ENCODE measurements around the gene FBXL2.
"Not testable (repeated sequence)": the region's sequence is repeated elsewhere in the genome, so short reads cannot be mapped to it uniquely, and the experiment has no call there.

FBXL2 gene

DNA sequence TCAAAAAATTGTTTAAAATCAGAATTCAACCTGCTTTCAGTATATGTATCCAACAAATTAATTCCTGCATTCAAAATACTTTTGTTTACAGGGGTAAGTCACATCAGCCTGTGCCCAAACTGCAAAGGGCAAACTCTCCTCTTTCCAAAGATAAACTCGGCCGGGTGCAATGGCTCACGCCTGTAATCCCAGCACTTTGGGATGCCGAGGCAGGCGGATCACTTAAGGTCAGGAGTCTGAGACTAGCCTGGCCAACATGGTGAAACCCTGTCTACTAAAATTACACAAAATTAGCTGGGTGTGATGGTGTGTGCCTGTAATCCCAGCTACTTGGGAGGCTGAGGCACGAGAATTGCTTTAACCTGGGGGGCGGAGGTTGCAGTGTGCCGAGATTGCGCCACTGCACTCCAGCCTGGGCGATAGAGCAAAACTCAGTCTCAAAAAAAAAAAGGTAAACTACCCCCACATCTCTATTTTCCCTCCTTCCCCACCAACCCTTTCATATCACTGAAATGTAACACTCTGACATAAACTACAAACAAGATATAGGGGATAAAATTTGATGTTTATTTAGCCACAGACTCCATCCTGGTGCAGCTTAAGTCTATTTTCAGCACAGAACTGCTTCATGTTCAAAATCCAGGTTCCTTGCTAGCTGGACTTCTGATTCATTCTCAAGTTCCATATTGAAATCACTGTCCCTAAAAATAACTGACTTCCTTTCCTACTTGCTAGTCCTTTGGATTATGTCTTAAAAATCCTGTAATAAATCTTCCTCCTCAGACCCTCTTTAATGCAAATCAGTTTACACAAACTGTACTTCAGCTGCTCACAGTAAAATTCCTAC lies 147.6 kb downstream of the FBXL2 start:
- no peak for DNase-seq
- intact Hi-C loops (cut with DNase I): no loop called here

DNA sequence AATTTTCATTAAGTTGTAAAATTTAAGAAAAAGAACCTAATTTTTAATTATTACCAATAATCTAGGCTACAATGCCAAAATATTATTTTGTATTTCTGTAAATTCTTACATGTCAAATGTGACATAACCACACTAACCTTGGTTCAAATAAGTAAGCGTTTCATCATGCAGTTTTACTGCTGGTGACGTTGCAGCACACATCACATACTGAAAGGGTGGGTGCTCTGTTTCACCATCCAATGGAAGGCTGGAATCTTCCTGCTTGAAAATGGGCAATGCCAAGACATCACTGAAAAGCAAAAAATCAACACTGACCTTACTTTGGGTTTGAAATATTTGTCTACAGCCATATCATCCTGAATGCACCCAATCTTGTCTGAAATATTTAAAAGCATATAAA lies 148.2 kb downstream of the FBXL2 start:
- no peak for DNase-seq
- intact Hi-C loops (cut with DNase I): no loop called here

DNA sequence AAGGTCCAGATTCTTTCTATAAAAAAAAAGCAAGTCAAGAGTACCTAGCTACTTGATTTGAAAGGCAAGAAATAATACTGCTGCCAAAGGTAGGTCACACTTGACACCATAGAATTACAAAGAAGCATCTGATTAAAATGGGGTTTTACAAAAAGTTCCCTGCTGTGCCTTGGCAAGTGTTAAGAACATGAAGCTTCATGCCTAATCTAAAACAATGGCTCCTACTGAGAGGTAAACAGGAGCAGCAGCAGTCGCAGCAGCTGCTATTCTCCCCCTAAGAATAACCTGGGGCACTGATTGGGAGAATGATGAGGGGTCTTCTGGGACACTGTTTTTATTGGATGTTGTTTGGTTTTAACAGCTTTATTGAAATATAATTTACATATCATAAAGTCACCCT lies 148.8 kb downstream of the FBXL2 start:
- intact Hi-C loops (cut with DNase I): no loop called here
- DNase-seq: no peak

DNA sequence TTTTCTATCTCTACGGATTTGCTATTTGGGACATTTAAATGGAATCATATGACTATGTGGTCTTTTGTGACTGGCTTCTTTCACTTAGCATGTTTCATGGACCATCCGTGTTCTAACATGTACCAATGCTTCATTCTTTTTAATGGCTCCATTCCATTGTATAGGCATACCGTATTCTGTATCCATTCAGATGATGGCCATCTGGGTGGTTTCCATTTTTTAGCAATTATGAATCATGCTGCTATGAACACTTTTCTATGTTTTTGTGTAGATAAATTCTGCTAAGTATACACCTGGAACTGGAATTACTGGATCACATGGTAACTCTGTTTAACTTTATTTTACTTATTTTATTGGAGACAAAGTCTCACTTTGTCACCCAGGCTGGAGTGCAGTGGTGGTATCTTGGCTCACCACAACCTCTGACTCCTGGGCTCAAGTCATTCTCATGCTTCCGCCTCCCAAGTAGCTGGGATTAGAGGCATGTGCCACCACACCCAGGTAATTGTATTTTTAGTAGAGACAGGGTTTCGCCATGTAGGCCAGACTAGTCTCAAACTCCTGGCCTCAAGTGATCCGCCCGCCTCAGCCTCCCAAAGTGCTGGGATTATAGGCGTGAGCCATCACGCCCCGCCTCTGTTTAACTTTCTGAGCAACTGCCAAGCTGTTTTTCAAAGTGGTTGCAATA lies 149.5 kb downstream of the FBXL2 start:
- DNase-seq: no peak
- intact Hi-C loops (cut with DNase I): no loop called here

DNA sequence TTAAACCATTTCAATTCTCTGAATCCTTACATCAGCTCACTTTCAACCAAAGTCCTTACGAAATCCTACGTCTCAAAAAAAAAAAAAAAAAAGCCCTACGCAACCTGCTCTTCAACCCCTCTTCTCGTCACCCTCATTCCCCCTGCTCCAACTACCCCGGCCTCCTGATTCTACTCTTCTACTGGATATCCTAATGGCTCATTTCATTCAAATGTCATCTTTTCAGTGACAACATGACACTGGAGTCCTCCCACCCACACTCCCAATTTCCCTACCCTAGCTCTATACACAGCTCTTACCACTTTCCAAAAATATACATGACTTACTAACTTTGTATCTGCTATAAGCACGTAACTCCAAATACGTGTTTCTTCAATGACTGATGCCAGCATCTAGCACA lies 151.5 kb downstream of the FBXL2 start:
- intact Hi-C loops (cut with DNase I): no loop called here
- DNase-seq: no peak

DNA sequence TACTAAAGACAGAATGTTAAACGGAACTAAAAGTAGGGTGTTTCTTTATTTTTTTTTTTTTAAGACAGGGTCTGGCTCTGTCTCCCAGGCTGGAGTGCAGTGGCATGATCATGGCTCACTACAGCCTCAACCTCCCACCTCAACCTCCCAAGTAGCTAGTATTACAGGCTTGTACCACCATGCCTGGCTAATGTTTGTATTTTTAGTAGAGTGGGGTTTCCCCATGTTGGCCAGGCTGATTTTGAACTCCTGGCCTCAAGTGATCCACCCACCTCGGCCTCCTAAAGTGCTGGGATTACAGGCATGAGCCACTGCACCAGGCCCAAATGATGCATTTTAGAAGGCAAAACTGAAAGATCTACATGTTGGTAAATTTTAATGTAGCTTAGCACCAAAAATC lies 152.1 kb downstream of the FBXL2 start:
- intact Hi-C loops (cut with DNase I); DNase-seq: not testable (repeated sequence)

DNA sequence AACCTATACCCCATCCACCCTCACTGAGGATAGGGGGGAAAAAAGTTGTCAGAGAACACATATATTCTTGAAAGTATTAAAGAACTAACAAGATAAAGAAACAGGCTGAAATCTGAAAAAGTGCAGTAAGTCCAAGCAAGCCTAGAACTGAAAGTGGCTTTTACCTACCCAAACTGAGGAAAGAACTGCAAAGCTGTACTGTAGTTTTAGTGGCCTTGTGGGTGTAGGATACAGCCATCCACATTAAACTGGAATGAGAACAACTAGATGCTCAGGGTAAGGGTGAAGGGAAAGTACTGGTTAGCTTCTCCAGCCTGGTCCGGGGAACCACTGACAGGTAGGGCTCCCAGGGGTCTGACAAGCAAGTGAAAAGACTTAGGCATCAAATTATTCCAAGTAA lies 152.8 kb downstream of the FBXL2 start:
- DNase-seq: no peak
- intact Hi-C loops (cut with DNase I): no loop called here

DNA sequence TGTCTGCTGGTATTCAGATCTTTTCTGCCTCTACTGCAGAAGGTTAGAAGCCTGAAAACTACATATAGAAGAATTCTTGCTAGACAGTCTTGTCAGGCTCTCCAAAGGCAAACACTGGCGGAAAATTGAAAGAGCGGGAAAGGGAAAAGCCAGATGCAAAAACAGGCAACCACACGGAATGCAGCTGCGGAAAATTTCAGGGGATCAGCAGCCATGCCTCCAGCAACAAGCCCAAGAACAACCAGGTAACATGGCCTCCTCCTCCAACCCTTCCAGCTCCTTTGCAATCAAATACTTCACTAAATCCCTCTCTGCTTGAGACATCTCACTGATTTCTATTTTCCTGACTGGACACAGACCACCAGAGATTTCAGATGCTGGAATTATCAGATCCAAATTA lies 153.3 kb downstream of the FBXL2 start:
- intact Hi-C loops (cut with DNase I): no loop called here
- DNase-seq: no peak

DNA sequence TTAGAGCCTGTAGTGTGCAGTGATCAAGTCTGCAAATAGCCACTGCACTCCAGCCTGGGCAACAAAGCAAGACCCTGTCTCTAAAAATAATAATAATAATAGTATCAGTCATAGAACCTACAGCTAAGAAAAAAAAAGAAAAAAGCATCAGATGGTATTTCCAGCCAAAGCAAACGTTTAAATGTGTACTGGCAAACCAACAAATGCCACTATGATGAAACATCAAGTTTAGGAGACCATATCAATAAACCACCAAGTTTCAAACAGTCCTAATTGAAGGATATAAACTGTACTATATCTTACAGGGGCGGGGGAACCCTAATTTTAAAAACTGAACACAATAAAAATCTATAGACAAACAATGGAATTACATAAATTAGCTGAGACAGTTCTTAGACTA lies 156.6 kb downstream of the FBXL2 start:
- DNase-seq: no peak
- intact Hi-C loops (cut with DNase I): no loop called here
